ENCODE results near the gene WWTR1.

DNA sequence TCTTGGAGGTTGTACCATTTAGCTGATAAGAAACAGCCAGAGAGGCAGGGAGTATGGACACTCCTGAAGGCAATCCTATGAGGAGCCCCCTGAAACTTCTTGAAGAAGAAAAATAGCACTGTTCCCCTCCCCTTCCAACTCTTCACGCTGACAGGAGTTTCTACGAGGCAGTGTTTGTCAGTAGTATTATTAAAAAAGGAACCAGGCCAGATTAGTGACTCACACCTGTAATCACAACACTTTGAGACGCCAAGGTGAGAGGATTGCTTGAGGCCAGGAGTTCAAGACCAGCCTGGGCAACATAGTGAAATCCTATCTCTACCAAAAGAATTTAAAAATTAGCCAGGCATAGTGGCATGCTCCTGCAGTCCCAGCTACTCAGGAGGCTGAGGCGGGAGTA is 38.7 kb downstream of the WWTR1 start:
- TF ChIP-seq YY1 (IDR thresholded peaks at IDR 0.05; ENCODE audit: low read depth, low read length), result no peak
- TF ChIP-seq, protein P1, sequence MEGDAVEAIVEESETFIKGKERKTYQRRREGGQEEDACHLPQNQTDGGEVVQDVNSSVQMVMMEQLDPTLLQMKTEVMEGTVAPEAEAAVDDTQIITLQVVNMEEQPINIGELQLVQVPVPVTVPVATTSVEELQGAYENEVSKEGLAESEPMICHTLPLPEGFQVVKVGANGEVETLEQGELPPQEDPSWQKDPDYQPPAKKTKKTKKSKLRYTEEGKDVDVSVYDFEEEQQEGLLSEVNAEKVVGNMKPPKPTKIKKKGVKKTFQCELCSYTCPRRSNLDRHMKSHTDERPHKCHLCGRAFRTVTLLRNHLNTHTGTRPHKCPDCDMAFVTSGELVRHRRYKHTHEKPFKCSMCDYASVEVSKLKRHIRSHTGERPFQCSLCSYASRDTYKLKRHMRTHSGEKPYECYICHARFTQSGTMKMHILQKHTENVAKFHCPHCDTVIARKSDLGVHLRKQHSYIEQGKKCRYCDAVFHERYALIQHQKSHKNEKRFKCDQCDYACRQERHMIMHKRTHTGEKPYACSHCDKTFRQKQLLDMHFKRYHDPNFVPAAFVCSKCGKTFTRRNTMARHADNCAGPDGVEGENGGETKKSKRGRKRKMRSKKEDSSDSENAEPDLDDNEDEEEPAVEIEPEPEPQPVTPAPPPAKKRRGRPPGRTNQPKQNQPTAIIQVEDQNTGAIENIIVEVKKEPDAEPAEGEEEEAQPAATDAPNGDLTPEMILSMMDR (IDR thresholded peaks at IDR 0.05; ENCODE audit: control extremely low read depth in 1 of 3, insufficient read depth in 1 of 3, low read depth in 1 of 3, low read length in 3 of 3), result no peak
- no peak for TF ChIP-seq JUN (IDR thresholded peaks at IDR 0.05; ENCODE audit: low read depth, low read length)
- no peak for TF ChIP-seq RXRA (IDR thresholded peaks at IDR 0.05; ENCODE audit: insufficient read depth, low read depth, low read length)
- no peak for TF ChIP-seq RAD21 (IDR thresholded peaks at IDR 0.05 in 1 of 2, conservative IDR thresholded peaks at IDR 0.05 in 1 of 2; ENCODE audit: low read depth in 2 of 2, low read length in 2 of 2)
- no peak for TF ChIP-seq HDAC2 (IDR thresholded peaks at IDR 0.05; ENCODE audit: borderline replicate concordance in 1 of 2, low read depth in 2 of 2, low read length in 2 of 2)
